MM.1S (cell line): ENCODE data around the gene MAP2K4.

Experiments
- EZH2phosphoT487 ChIP-seq: fragments of 300-600 bp; sonication (generic); IDR thresholded peaks from 2 replicates; pipeline ENCODE4 v1.6.1; 2018; ENCODE audit warnings: antibody characterized with exemption, low read length
- TF ChIP-seq, protein P1 (sequence below): fragments of 300-600 bp; sonication (generic); IDR thresholded peaks from 2 replicates; pipeline ENCODE4 v1.5.1; 2016; ENCODE audit warnings: antibody characterized with exemption, low read length, mixed read lengths

DNA sequence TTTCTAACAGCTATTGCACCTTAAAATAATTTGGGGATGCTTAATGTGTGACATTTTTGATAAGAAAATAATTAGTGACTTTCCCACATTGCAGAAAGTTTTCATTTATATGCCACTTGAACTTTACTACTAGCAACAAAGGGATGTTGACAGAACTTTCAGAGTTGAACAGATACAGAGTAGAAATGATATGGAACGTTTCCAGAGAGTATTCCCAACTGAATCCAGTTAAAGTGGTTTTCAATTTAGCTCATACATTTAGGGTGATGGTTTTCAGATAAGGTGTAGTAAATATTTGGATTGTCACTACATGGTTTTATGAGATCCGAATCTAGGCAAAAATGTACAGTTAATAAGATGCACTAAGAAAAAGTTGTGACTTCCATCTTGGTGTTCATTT lies 17.3 kb downstream of the MAP2K4 start:
- TF ChIP-seq, protein P1, sequence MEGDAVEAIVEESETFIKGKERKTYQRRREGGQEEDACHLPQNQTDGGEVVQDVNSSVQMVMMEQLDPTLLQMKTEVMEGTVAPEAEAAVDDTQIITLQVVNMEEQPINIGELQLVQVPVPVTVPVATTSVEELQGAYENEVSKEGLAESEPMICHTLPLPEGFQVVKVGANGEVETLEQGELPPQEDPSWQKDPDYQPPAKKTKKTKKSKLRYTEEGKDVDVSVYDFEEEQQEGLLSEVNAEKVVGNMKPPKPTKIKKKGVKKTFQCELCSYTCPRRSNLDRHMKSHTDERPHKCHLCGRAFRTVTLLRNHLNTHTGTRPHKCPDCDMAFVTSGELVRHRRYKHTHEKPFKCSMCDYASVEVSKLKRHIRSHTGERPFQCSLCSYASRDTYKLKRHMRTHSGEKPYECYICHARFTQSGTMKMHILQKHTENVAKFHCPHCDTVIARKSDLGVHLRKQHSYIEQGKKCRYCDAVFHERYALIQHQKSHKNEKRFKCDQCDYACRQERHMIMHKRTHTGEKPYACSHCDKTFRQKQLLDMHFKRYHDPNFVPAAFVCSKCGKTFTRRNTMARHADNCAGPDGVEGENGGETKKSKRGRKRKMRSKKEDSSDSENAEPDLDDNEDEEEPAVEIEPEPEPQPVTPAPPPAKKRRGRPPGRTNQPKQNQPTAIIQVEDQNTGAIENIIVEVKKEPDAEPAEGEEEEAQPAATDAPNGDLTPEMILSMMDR, result no peak
- no peak for TF ChIP-seq EZH2phosphoT487
